LNCAP (cell line): ENCODE measurements around the gene CEP44.

ENCODE experiments used
- TF ChIP-seq, protein P1 (sequence below): fragments of 450-650 bp; IDR thresholded peaks from 2 replicates; pipeline ENCODE4 v1.5.1; 2017; ENCODE audit warnings: mild to moderate bottlenecking

Gene CEP44, protein sequence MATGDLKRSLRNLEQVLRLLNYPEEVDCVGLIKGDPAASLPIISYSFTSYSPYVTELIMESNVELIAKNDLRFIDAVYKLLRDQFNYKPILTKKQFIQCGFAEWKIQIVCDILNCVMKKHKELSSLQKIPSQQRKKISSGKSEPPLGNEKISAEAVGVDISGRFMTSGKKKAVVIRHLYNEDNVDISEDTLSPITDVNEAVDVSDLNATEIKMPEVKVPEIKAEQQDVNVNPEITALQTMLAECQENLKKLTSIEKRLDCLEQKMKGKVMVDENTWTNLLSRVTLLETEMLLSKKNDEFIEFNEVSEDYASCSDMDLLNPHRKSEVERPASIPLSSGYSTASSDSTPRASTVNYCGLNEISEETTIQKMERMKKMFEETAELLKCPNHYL

DNA sequence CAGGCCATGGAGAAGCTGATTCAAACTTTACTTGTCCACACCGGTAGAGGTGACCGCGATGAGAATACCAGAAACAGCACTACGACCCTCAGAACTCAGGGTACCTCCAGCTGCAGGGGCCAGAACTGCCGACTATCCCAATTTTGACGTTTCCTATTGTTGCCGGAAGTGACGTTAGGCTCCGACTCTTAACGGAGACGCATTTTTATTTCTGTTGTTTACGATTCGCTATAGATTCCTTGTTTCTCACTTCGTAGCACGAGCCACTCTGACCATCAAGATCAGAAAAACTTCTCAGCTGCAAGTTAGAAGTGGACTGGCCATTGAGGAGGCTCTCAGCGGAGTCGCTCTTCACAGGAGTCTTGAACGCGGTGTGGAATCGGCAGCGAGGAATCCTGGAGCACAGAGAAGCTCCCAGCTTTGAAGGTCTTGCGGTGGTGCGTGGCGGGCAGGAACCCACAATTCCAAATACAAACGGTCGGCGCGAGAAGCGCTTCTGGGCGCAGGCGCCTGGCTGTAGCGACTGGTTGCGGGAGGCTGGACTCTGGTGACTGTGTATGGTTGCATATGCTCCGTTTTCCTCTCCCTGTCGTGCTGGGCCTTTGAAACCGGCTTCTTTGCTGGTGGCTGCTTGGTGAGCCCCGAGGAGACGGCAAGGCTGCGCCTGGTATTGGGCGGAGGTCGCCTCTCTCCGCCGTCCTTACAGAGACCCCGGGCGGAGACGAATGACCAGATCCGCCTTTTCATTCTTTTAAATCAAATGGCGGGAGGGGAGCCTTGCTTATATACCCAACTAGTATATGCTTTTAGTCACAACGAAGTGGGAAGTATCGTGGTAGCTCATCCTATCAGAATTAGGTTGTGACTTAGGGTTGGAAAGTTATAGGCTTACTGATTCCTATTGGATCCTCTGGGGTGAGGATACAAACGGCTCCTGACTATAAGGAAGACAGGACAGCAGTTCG, at the start of gene CEP44, which contains the start of gene FBXO8:
Gene CEP44 (plus strand): TSS at position 405 of the 965 bp plus-strand sequence. CDS start 15,211 bp downstream, outside the sequence.
Gene FBXO8 (minus strand): TSS at position 161 of the 965 bp plus-strand sequence. CDS start 20,575 bp downstream, outside the sequence.
- TF ChIP-seq, protein P1, sequence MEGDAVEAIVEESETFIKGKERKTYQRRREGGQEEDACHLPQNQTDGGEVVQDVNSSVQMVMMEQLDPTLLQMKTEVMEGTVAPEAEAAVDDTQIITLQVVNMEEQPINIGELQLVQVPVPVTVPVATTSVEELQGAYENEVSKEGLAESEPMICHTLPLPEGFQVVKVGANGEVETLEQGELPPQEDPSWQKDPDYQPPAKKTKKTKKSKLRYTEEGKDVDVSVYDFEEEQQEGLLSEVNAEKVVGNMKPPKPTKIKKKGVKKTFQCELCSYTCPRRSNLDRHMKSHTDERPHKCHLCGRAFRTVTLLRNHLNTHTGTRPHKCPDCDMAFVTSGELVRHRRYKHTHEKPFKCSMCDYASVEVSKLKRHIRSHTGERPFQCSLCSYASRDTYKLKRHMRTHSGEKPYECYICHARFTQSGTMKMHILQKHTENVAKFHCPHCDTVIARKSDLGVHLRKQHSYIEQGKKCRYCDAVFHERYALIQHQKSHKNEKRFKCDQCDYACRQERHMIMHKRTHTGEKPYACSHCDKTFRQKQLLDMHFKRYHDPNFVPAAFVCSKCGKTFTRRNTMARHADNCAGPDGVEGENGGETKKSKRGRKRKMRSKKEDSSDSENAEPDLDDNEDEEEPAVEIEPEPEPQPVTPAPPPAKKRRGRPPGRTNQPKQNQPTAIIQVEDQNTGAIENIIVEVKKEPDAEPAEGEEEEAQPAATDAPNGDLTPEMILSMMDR: no peak

- TF ChIP-seq, protein P1: no peak
Observed at GRCh38 chr4:174236359-174236758, 47.4 kb upstream of the CEP44 start.

- TF ChIP-seq, protein P1: no peak
Observed at GRCh38 chr4:174241162-174241561, 42.5 kb upstream of the CEP44 start.

- TF ChIP-seq, protein P1: no peak
Observed at GRCh38 chr4:174244441-174244840, 39.3 kb upstream of the CEP44 start.

DNA sequence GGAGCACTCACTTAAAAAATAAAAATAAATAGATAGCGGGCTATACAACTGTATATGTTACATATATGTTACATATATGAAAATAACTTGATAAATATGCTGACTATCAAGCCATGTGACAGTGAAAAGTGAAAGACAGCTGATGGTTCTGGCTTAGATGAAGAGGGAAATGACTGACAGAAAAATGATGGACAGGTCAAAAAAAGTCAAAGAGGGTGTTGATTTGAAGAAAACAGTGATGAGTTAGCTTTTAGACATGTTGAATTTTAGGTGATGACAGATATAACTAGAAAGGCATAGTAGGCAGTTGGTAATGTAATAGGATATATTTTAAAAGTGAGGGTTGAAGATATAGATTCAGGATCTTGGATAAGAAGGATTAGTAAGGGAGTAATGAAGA, 38.0 kb upstream of the CEP44 start:
- TF ChIP-seq, protein P1: no peak

DNA sequence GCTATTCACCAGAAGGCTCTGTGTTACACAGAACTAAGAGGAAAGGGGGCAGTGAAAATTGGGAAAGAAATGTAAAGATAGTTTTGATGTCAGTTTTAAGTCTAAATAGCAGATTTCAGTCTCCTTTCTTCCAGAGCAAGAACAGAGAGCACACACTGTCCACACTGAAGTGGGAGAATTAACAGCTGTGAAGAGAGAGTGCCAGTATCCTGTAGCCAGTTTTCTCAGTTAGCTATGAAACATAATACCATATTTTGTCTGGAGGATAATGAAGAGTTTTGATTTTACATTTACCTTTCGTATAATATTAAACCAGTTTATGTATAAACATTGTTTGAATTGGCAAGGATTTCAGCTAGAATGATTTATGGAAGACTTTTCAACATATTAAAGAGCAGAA, 35.3 kb upstream of the CEP44 start:
- TF ChIP-seq, protein P1: no peak

DNA sequence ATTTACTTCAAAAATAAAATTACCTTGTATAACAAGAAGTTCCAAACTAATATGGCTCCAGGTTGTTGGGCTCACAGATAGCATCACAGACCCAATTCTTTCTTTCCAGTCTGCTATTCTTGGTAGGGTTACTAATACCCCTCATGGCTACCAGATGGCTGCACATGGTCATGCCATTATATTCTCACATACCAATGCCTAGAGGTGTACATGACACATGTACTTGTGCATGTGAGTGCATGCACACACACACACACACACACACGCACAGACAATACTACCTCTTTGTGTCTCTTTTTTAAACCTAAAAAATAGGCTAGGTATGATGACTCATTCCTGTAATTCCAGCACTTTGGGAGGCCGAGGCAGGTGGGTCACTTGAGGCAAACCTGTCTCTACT, 31.3 kb upstream of the CEP44 start:
- TF ChIP-seq, protein P1: no peak
